ENCODE data around the gene RALGAPA2. TPM values are rescaled to one million over a fixed set of nuclear protein-coding genes. Genes with fewer than 3 reads are reported as not detected.

RALGAPA2 gene
- total RNA-seq, 1 donor from 2014 or later: 88.9 TPM

DNA sequence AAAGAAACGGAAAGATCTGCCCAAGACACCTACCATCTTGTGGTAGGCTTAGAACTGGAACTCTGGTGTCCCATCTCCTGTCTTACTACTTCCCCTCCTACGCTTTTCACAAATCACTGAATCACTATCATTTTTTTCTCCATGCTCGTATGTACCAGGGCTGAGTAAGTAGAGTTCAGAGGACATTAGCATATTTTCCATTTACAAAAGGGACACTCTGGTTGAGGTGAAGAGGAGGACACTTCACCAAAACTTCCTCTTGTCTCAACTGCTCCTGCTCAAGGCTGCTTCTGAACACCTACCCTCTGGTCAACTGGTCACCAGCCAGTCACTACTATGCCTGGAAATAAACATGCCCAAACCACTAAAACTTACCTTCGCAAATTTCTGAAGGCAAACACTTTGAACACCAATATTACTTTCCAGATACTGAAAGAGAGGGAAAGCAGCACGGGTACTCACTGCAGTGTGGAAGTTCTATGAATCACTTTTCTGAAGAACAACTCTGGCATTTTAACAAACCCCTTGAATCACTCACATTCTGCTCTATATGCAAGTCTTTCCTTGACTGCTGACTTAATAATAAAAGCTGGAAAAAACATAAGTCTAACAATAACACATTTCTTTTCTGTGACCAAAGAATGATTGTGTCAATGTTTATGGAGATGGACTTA lies 221.2 kb downstream of the RALGAPA2 start:
- Histone ChIP-seq H3K9me3 (no peaks in the 10 kb centered on the region), H3K36me3 (peaks cover 57% of the 10 kb centered on the region), H3K27me3 (no peaks in the 10 kb centered on the region), H3K27ac (no peak overlapping the region), H3K4me1 (peaks cover 3% of the 10 kb centered on the region), H3K4me3 (no peak overlapping the region)
- TF ChIP-seq, protein P1, sequence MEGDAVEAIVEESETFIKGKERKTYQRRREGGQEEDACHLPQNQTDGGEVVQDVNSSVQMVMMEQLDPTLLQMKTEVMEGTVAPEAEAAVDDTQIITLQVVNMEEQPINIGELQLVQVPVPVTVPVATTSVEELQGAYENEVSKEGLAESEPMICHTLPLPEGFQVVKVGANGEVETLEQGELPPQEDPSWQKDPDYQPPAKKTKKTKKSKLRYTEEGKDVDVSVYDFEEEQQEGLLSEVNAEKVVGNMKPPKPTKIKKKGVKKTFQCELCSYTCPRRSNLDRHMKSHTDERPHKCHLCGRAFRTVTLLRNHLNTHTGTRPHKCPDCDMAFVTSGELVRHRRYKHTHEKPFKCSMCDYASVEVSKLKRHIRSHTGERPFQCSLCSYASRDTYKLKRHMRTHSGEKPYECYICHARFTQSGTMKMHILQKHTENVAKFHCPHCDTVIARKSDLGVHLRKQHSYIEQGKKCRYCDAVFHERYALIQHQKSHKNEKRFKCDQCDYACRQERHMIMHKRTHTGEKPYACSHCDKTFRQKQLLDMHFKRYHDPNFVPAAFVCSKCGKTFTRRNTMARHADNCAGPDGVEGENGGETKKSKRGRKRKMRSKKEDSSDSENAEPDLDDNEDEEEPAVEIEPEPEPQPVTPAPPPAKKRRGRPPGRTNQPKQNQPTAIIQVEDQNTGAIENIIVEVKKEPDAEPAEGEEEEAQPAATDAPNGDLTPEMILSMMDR (IDR thresholded peaks at IDR 0.05): no peak
- ATAC-seq (no peak), DNase-seq (no peak)
- intact Hi-C loops (cut with DNase I): no loop called here

DNA sequence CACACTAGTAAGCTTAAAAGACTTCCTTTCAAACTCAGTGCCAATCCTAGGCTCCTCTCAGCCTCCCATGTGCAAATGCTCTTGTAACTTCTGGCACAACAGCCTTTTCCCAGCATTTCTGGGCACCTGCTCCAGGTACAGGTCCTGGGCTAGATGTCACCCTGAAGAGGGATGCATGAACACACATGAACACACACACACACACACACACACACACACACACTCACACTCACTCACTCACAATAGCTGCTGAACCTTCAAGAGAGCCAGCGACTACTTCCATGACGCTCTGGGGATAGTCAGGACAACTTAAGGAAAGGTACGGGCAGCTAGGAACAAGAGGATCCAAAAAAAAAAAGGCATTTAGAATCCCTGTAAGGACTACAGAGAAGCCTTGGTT lies 221.8 kb downstream of the RALGAPA2 start:
- Histone ChIP-seq H3K36me3 (peaks cover 51% of the 10 kb centered on the region), H3K9me3 (no peaks in the 10 kb centered on the region), H3K27me3 (no peaks in the 10 kb centered on the region), H3K4me3 (no peak overlapping the region), H3K27ac (no peak overlapping the region), H3K4me1 (peaks cover 3% of the 10 kb centered on the region)
- intact Hi-C loops (cut with DNase I): no loop called here
- DNase-seq (no peak), ATAC-seq (no peak)
- TF ChIP-seq, protein P1 (IDR thresholded peaks at IDR 0.05): no peak

DNA sequence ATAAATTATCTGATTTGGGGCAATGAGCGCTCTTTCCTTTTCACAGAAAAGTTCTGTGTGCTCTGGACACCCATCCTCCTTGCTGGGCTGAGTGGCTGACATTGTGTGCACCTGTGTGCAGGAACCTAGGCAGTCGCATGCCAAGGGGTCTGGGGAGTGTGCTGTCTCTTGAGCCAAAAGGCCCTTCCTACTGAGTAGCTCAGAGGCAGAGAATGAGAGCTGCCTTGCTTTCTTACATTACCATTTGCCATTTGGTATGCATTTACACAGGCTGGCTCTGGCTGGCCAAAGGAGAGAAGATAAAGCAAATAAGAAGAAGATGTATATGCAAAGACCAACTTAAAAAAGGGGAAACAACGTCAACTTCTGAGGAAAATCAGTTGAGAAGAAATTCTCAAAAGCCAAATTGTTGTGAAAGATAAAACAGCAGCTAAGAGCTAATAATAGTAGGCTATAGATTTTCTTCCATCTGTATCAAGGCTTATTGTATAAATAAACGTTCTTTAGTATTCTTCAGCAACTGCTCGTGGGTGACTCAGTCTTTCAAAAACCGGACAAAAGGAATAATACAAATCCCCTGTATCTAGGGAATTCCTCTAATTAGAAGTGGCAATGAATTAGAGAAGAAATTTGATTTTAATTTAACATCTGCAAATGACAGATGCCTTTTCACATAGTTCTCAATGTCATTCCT lies 222.6 kb downstream of the RALGAPA2 start:
- Histone ChIP-seq H3K27ac (no peak overlapping the region), H3K27me3 (no peaks in the 10 kb centered on the region), H3K9me3 (no peaks in the 10 kb centered on the region), H3K36me3 (peaks cover 43% of the 10 kb centered on the region), H3K4me1 (peaks cover 3% of the 10 kb centered on the region), H3K4me3 (no peak overlapping the region)
- TF ChIP-seq, protein P1 (IDR thresholded peaks at IDR 0.05): no peak
- DNase-seq (no peak), ATAC-seq (no peak)
- intact Hi-C loops (cut with DNase I): no loop called here

DNA sequence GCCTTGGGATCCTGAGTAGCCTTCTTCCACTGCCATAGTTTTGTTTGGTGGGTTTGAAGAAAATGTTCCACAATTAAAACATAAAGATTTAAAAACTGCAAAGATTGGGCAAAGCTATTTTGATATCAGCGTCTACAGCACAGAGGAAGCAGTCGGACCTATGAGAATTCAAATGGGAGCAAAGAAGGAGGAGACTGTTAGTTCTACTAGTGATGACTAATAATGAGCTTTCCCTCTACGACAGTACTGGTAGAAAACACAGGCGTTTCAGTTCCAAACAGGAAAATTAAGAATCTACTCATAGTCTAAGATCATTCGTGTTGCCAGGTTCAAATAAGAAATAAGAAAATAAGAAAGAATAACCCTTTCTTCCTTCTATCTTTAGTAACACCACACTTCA lies 223.4 kb downstream of the RALGAPA2 start:
- Histone ChIP-seq H3K9me3 (no peaks in the 10 kb centered on the region), H3K27ac (no peak overlapping the region), H3K27me3 (no peaks in the 10 kb centered on the region), H3K4me3 (no peak overlapping the region), H3K36me3 (peaks cover 35% of the 10 kb centered on the region), H3K4me1 (peaks cover 3% of the 10 kb centered on the region)
- no peak for DNase-seq
- ATAC-seq: no peak
- TF ChIP-seq, protein P1 (IDR thresholded peaks at IDR 0.05): no peak
- intact Hi-C loops (cut with DNase I): no loop called here

DNA sequence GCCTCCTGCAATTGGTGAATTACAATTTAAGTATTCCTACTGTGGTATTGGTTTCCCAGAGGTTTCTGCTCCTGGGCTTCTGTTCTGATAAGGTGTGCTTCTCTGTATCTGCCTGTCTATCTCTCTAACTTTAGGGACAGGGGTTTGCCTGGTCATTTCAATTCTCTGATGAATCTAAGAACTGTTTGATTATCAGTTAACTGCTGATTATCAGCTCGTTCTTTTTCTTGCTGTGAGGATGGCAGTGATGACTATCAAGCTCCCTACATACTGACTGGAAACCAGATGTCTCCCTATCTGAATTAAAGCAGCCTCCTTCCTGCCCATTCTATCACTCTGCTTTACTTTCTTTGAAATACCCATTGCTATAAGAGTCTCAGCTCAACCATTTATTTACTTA lies 224.1 kb downstream of the RALGAPA2 start:
- Histone ChIP-seq H3K4me1 (peaks cover 3% of the 10 kb centered on the region), H3K27ac (no peak overlapping the region), H3K27me3 (no peaks in the 10 kb centered on the region), H3K4me3 (no peak overlapping the region), H3K36me3 (peaks cover 30% of the 10 kb centered on the region), H3K9me3 (no peaks in the 10 kb centered on the region)
- ATAC-seq (no peak), DNase-seq (no peak)
- intact Hi-C loops (cut with DNase I): no loop called here
- TF ChIP-seq, protein P1 (IDR thresholded peaks at IDR 0.05): no peak
